Measurements from ENCODE around the gene CD72.
"Not testable (repeated sequence)": the region's sequence is repeated elsewhere in the genome, so short reads cannot be mapped to it uniquely, and the experiment has no call there.

CD72 gene

GRCh38 chr9:35615981-35616680 lies 2.1 kb downstream of the CD72 start:
- DNase-seq: no peak

- no peak for DNase-seq
Observed at GRCh38 chr9:35612843-35613242, 5.4 kb downstream of the CD72 start.

GRCh38 chr9:35612066-35612465 lies 6.1 kb downstream of the CD72 start:
- not testable (repeated sequence) for DNase-seq

- DNase-seq: no peak
Observed at GRCh38 chr9:35611230-35611797, 6.9 kb downstream of the CD72 start.

- no peak for DNase-seq
Observed at GRCh38 chr9:35609820-35610163, 8.4 kb downstream of the CD72 start.

GRCh38 chr9:35609001-35609819 lies 9.0 kb downstream of the CD72 start:
- no peak for DNase-seq

- no peak for DNase-seq
Observed at GRCh38 chr9:35608221-35608620, 10.0 kb downstream of the CD72 start.

- DNase-seq: no peak
Observed at GRCh38 chr9:35606726-35607125, 11.5 kb downstream of the CD72 start.

- no peak for DNase-seq
Observed at GRCh38 chr9:35606138-35606504, 12.1 kb downstream of the CD72 start.

- DNase-seq: no peak
Observed at GRCh38 chr9:35605351-35606137, 12.7 kb downstream of the CD72 start.

GRCh38 chr9:35604578-35605350 lies 13.4 kb downstream of the CD72 start, which contains the start of gene TESK1:
TSS of gene TESK1 (plus strand) at chr9:35605262. CDS start at chr9:35605620, 358 bp downstream.
- peak; percentile 70 for DNase-seq

GRCh38 chr9:35603986-35604577 lies 14.1 kb downstream of the CD72 start:
- DNase-seq: peak; percentile 98

- DNase-seq: no peak
Observed at GRCh38 chr9:35603506-35603985, 14.7 kb downstream of the CD72 start.

GRCh38 chr9:35599763-35600604 lies 18.2 kb downstream of the CD72 start:
- DNase-seq: no peak

- DNase-seq: no peak
Observed at GRCh38 chr9:35598866-35599590, 19.2 kb downstream of the CD72 start.

GRCh38 chr9:35596907-35597306 lies 21.3 kb downstream of the CD72 start:
- not testable (repeated sequence) for DNase-seq

GRCh38 chr9:35594471-35594870 lies 23.7 kb downstream of the CD72 start:
- no peak for DNase-seq

- no peak for DNase-seq
Observed at GRCh38 chr9:35593581-35593980, 24.6 kb downstream of the CD72 start.

GRCh38 chr9:35588506-35588905 lies 29.7 kb downstream of the CD72 start:
- not testable (repeated sequence) for DNase-seq

- not testable (repeated sequence) for DNase-seq
Observed at GRCh38 chr9:35584681-35585080, 33.5 kb downstream of the CD72 start.

Measured in activated gamma-delta T cell (primary cell).